WTC11 (cell line): ENCODE measurements around the gene PDHA2. TPM values are rescaled to one million over a fixed set of nuclear protein-coding genes. Genes with fewer than 3 reads are reported as not detected.

Experiments
- ATAC-seq: fragments of 200-7000 bp; cut with Tn5 transposase; 2 replicates; pipeline ENCODE4 v1.10.0; 2021; ENCODE audit warnings: mild to moderate bottlenecking, moderate library complexity
- Bru-seq: library from RNA; stranded (reverse); fragments of 400-500 nt; gene quantifications from one replicate; lab custom pipeline; 2021; lab: Mats Ljungman, UMichigan
- CTCF ChIA-PET: fragments of 300-600 bp; sonication (Branson Sonifier 250); formaldehyde crosslinking; loops from one replicate; lab custom pipeline; 2021; ENCODE audit warnings: antibody characterized with exemption; lab: Charles Lee
- POLR2A ChIA-PET: fragments of 350-600 bp; sonication (Branson Sonifier 250); formaldehyde crosslinking; loops from one replicate; lab custom pipeline; 2021; ENCODE audit warnings: antibody characterized with exemption; lab: Charles Lee
- DNase-seq: peaks from one replicate; pipeline ENCODE4 v3.0.0; 2021; ENCODE audit warnings: low spot score
- H3K27ac Mint-ChIP-seq: 2 replicates; pipeline ENCODE4 v1.8.0; 2021; ENCODE audit warnings: mixed read lengths
- H3K27me3 Mint-ChIP-seq: 2 replicates; pipeline ENCODE4 v1.8.0; 2021; ENCODE audit warnings: low read depth, mild to moderate bottlenecking, moderate library complexity, mixed read lengths
- H3K36me3 Mint-ChIP-seq: 2 replicates; pipeline ENCODE4 v1.8.0; 2021; ENCODE audit warnings: mixed read lengths
- H3K4me1 Mint-ChIP-seq: 2 replicates; pipeline ENCODE4 v1.8.0; 2022; ENCODE audit warnings: mixed read lengths
- H3K4me3 Mint-ChIP-seq: 2 replicates; pipeline ENCODE4 v1.8.0; 2021; ENCODE audit warnings: mild to moderate bottlenecking, moderate library complexity, mixed read lengths
- H3K9me3 Mint-ChIP-seq: 2 replicates; pipeline ENCODE4 v1.8.0; 2021; ENCODE audit warnings: mixed read lengths
- AR ChIP-seq: fragments of 250-450 bp; sonication (Bioruptor Pico); IDR thresholded peaks from 2 replicates; pipeline ENCODE4 v1.9.0; 2021; ENCODE audit warnings: mild to moderate bottlenecking
- ATF2 ChIP-seq: sonication (generic); formaldehyde crosslinking; IDR thresholded peaks from 2 replicates; pipeline ENCODE4 v1.8.1; 2022; ENCODE audit warnings: low read depth, missing genetic modification reagents, borderline replicate concordance
- E2F4 ChIP-seq: sonication (generic); formaldehyde crosslinking; IDR thresholded peaks from 2 replicates; pipeline ENCODE4 v1.8.1; 2022; ENCODE audit warnings: low read depth, mild to moderate bottlenecking, moderate library complexity, missing genetic modification reagents, borderline replicate concordance
- ELF4 ChIP-seq: sonication (generic); formaldehyde crosslinking; IDR thresholded peaks from 2 replicates; pipeline ENCODE4 v1.8.1; 2022; ENCODE audit warnings: low read depth, mild to moderate bottlenecking, moderate library complexity, missing genetic modification reagents
- ERG ChIP-seq: fragments of 250-450 bp; sonication (Bioruptor Pico); IDR thresholded peaks from 2 replicates; pipeline ENCODE4 v1.8.0; 2021; ENCODE audit warnings: mild to moderate bottlenecking
- FOXP1 ChIP-seq: sonication (generic); formaldehyde crosslinking; IDR thresholded peaks from 2 replicates; pipeline ENCODE4 v1.8.0; 2022; ENCODE audit warnings: missing genetic modification reagents, mild to moderate bottlenecking, moderate library complexity, borderline replicate concordance
- GABPB1 ChIP-seq: sonication (generic); formaldehyde crosslinking; IDR thresholded peaks from 2 replicates; pipeline ENCODE4 v1.8.1; 2023; ENCODE audit warnings: mild to moderate bottlenecking, missing genetic modification reagents
- GTF2I ChIP-seq: fragments of 250-450 bp; sonication (Bioruptor Pico); conservative IDR thresholded peaks from 2 replicates; pipeline ENCODE4 v1.4.0; 2021; ENCODE audit warnings: mild to moderate bottlenecking
- HMGA2 ChIP-seq: fragments of 250-450 bp; sonication (Bioruptor Pico); IDR thresholded peaks from 2 replicates; pipeline ENCODE4 v1.4.0; 2021; ENCODE audit warnings: mild to moderate bottlenecking, moderate library complexity
- IRF1 ChIP-seq: sonication (generic); formaldehyde crosslinking; IDR thresholded peaks from 2 replicates; pipeline ENCODE4 v1.8.0; 2023; ENCODE audit warnings: missing genetic modification reagents
- JUN ChIP-seq: sonication (generic); formaldehyde crosslinking; IDR thresholded peaks from 2 replicates; pipeline ENCODE4 v1.8.0; 2023; ENCODE audit warnings: mild to moderate bottlenecking, missing genetic modification reagents
- MAX ChIP-seq: sonication (generic); formaldehyde crosslinking; IDR thresholded peaks from 2 replicates; pipeline ENCODE4 v1.8.0; 2022; ENCODE audit warnings: mild to moderate bottlenecking, missing genetic modification reagents
- MLX ChIP-seq: sonication (generic); formaldehyde crosslinking; IDR thresholded peaks from 2 replicates; pipeline ENCODE4 v1.8.1; 2023; ENCODE audit warnings: mild to moderate bottlenecking, missing genetic modification reagents, moderate library complexity
- NR3C1 ChIP-seq: sonication (generic); formaldehyde crosslinking; conservative IDR thresholded peaks from 2 replicates; pipeline ENCODE4 v1.8.1; 2023; ENCODE audit warnings: low read depth, mild to moderate bottlenecking, missing genetic modification reagents
- SP1 ChIP-seq: sonication (generic); formaldehyde crosslinking; conservative IDR thresholded peaks from 2 replicates; pipeline ENCODE4 v1.8.1; 2022; ENCODE audit warnings: missing genetic modification reagents
- TCF7 ChIP-seq: sonication (generic); formaldehyde crosslinking; IDR thresholded peaks from 2 replicates; pipeline ENCODE4 v1.8.0; 2022; ENCODE audit warnings: mild to moderate bottlenecking, low read depth, missing genetic modification reagents, moderate library complexity
- ZMAT4 ChIP-seq: fragments of 250-450 bp; sonication (Bioruptor Pico); IDR thresholded peaks from 2 replicates; pipeline ENCODE4 v1.9.0; 2021; ENCODE audit warnings: mild to moderate bottlenecking
- ZNF232 ChIP-seq: sonication (generic); formaldehyde crosslinking; IDR thresholded peaks from 2 replicates; pipeline ENCODE4 v1.8.0; 2022; ENCODE audit warnings: mild to moderate bottlenecking, missing genetic modification reagents
- ZNF396 ChIP-seq: fragments of 250-450 bp; sonication (Bioruptor Pico); IDR thresholded peaks from 2 replicates; pipeline ENCODE4 v1.8.0; 2021; ENCODE audit warnings: mild to moderate bottlenecking, moderate library complexity, borderline replicate concordance
- ZNF416 ChIP-seq: fragments of 250-450 bp; sonication (Bioruptor Pico); IDR thresholded peaks from 2 replicates; pipeline ENCODE4 v1.9.0; 2021; ENCODE audit warnings: mild to moderate bottlenecking, inconsistent platforms
- ZNF425 ChIP-seq: fragments of 250-450 bp; sonication (Bioruptor Pico); conservative IDR thresholded peaks from 2 replicates; pipeline ENCODE4 v1.9.0; 2021; ENCODE audit warnings: mild to moderate bottlenecking
- long read RNA-seq, 3 experiments: library from RNA in 1 of 3; library from capped mRNA in 1 of 3; library from polyadenylated mRNA in 1 of 3; unstranded in 2 of 3; stranded (forward) in 1 of 3; transcript quantifications; one replicate each; pipeline ENCODE4 v2.0.0, GENCODE V29; 2021
- total RNA-seq: library from RNA; stranded (reverse); gene quantifications from 3 replicates; pipeline ENCODE4 v1.2.3, GENCODE V29; 2021

PDHA2 gene
- total RNA-seq (not detected in 3 replicates), Bru-seq, nascent RNA (not detected)
- long read RNA-seq, experiment 1 = 0 reads
- long read RNA-seq, experiment 2 = 0 reads
- long read RNA-seq, experiment 3 = 0 reads

- Mint-ChIP-seq H3K4me3 (no peak within 1 kb of the TSS), H3K27me3 (no peaks in the 10 kb centered on the region), H3K27ac (no peak within 1 kb of the TSS), H3K9me3 (no peaks in the 10 kb centered on the region; the same call in none of the 2 replicates), H3K4me1 (peaks cover 35% of the 10 kb centered on the region), H3K36me3 (no peaks in the 10 kb centered on the region)
- ChIA-PET POLR2A (no interaction called here), CTCF (no interaction called here)
- TF ChIP-seq NR3C1 (CRISPR knock-in tag) = no peak
- no peak for TF ChIP-seq IRF1 (CRISPR knock-in tag)
- no peak for TF ChIP-seq ZNF232 (CRISPR knock-in tag)
- TF ChIP-seq ATF2 (CRISPR knock-in tag) = no peak
- TF ChIP-seq HMGA2 (CRISPR knock-in tag) = no peak
- no peak for TF ChIP-seq TCF7 (CRISPR knock-in tag)
- no peak for TF ChIP-seq ZNF416 (CRISPR knock-in tag)
- TF ChIP-seq ELF4 (CRISPR knock-in tag) = no peak
- no peak for TF ChIP-seq AR
- no peak for TF ChIP-seq ZNF396 (CRISPR knock-in tag)
- TF ChIP-seq SP1 (CRISPR knock-in tag) = no peak
- TF ChIP-seq E2F4 (CRISPR knock-in tag) = no peak
- TF ChIP-seq GABPB1 = no peak
- peak; percentile 17 for DNase-seq
- peak; percentile 26; the same call in 1 of the 2 replicates for ATAC-seq
Measured at GRCh38 chr4:95839891-95840290, at the start of gene PDHA2. PDHA2 (plus strand) TSS chr4:95840093; CDS start chr4:95840151, 58 bp downstream.

GRCh38 chr4:95798003-95798402, 41.9 kb upstream of the PDHA2 start:
- Mint-ChIP-seq H3K27me3 (no peaks in the 10 kb centered on the region; the same call in 1 of the 2 replicates), H3K4me3 (no peak overlapping the region), H3K36me3 (peaks cover 37% of the 10 kb centered on the region), H3K4me1 (peaks cover 14% of the 10 kb centered on the region), H3K9me3 (peaks cover 52% of the 10 kb centered on the region), H3K27ac (no peak overlapping the region)
- TF ChIP-seq FOXP1 (CRISPR knock-in tag) (no peak), ERG (no peak)
- CTCF ChIA-PET = interaction anchor here (1.2 kb wide), 1 partner anchor 104 kb away, joined by 4 read pairs; no protein-coding TSS in a partner anchor
- no peak for DNase-seq
- ATAC-seq = no peak
- POLR2A ChIA-PET = no interaction called here

- H3K36me3 Mint-ChIP-seq = peaks cover 31% of the 10 kb centered on the region
- H3K27me3 Mint-ChIP-seq = no peaks in the 10 kb centered on the region
- no peak overlapping the region for H3K27ac Mint-ChIP-seq
- H3K9me3 Mint-ChIP-seq = peaks cover 45% of the 10 kb centered on the region
- DNase-seq (no peak), ATAC-seq (peak; percentile 96)
- ChIA-PET POLR2A (no interaction called here), CTCF (interaction anchor here (1.2 kb wide), 1 partner anchor 105 kb away, joined by 4 read pairs; no protein-coding TSS in a partner anchor)
- H3K4me3 Mint-ChIP-seq = no peak overlapping the region
- H3K4me1 Mint-ChIP-seq = peaks cover 14% of the 10 kb centered on the region
- TF ChIP-seq MAX (CRISPR knock-in tag) (no peak), MLX (CRISPR knock-in tag) (no peak), ZNF425 (no peak), ZMAT4 (no peak), JUN (CRISPR knock-in tag) (no peak), GTF2I (CRISPR knock-in tag) (no peak), ZNF232 (CRISPR knock-in tag) (no peak)
Measured at GRCh38 chr4:95798727-95799126, 41.2 kb upstream of the PDHA2 start.
